Naive thymus-derived CD4-positive, alpha-beta T cell (primary cell): Measurements from ENCODE around the gene PKP2. TPM values are rescaled to one million over a fixed set of nuclear protein-coding genes. Genes with fewer than 3 reads are reported as not detected.
"Not testable (repeated sequence)": the region's sequence is repeated elsewhere in the genome, so short reads cannot be mapped to it uniquely, and the experiment has no call there.

Experiments used
- ATAC-seq: fragments of 150-1000 bp; cut with Tn5 transposase; 2 replicates; pipeline ENCODE4 v1.10.0; 2021; ENCODE audit warnings: mild to moderate bottlenecking, moderate library complexity
- CTCF ChIA-PET: fragments of 350-600 bp; sonication (Branson Sonifier 250); formaldehyde crosslinking; loops from one replicate; lab custom pipeline; 2021; ENCODE audit warnings: antibody characterized with exemption; lab: Charles Lee
- POLR2A ChIA-PET: fragments of 350-600 bp; sonication (Branson Sonifier 250); formaldehyde crosslinking; loops from one replicate; lab custom pipeline; 2021; ENCODE audit warnings: antibody characterized with exemption, inconsistent platforms; lab: Charles Lee
- DNase-seq, 9 donors: peaks; one replicate each; pipeline versions ENCODE4 v3.0.0 to v3.0.0-alpha.2; 2020 to 2022; ENCODE audit warnings: mixed read lengths in 1 of 9
- H3K27ac ChIP-seq: one replicate; pipeline ENCODE4 v1.7.0; 2013; ENCODE audit warnings: mild to moderate bottlenecking, low read depth, low read length, moderate library complexity
- H3K27me3 ChIP-seq, 2 donors: one replicate each; pipeline ENCODE4 v1.7.0; 2013; ENCODE audit warnings: low read length in 2 of 2, mild to moderate bottlenecking in 2 of 2, moderate library complexity in 2 of 2; ENCODE audit not compliant: control insufficient read depth in 2 of 2, insufficient read depth in 2 of 2
- H3K36me3 ChIP-seq, 3 experiments: 1 replicate in 2 of 3; 2 replicates in 1 of 3; pipeline ENCODE4 v1.7.0; 2013; ENCODE audit warnings: low read length in 3 of 3, mild to moderate bottlenecking in 3 of 3, moderate library complexity in 1 of 3; ENCODE audit not compliant: insufficient read depth in 3 of 3, control insufficient read depth in 2 of 3
- H3K4me1 ChIP-seq, 2 donors: one replicate each; pipeline ENCODE4 v1.7.0; 2013; ENCODE audit warnings: low read length in 2 of 2, mild to moderate bottlenecking in 2 of 2, moderate library complexity in 1 of 2; ENCODE audit not compliant: control insufficient read depth in 2 of 2, insufficient read depth in 2 of 2
- H3K4me3 ChIP-seq: 2 replicates; pipeline ENCODE4 v1.7.0; 2013; ENCODE audit warnings: mild to moderate bottlenecking, low read length
- H3K9me3 ChIP-seq, 3 experiments: 1 replicate in 2 of 3; 2 replicates in 1 of 3; pipeline ENCODE4 v1.7.0; 2013; ENCODE audit warnings: low read length in 3 of 3; ENCODE audit not compliant: control insufficient read depth in 2 of 3
- H3K27ac Mint-ChIP-seq, 9 donors: one replicate each; pipeline ENCODE4 v1.8.0; 2020 to 2022; ENCODE audit warnings: mixed read lengths in 9 of 9, mild to moderate bottlenecking in 8 of 9, moderate library complexity in 5 of 9, inconsistent platforms in 2 of 9
- H3K27me3 Mint-ChIP-seq, 5 donors: one replicate each; pipeline ENCODE4 v1.8.0; 2021 to 2022; ENCODE audit warnings: mixed read lengths in 5 of 5, mild to moderate bottlenecking in 1 of 5
- H3K36me3 Mint-ChIP-seq, 5 donors: one replicate each; pipeline ENCODE4 v1.8.0; 2020 to 2022; ENCODE audit warnings: mixed read lengths in 5 of 5, mild to moderate bottlenecking in 3 of 5, inconsistent platforms in 1 of 5
- H3K4me1 Mint-ChIP-seq, 7 donors: one replicate each; pipeline ENCODE4 v1.8.0; 2020 to 2022; ENCODE audit warnings: mixed read lengths in 7 of 7, mild to moderate bottlenecking in 3 of 7, inconsistent platforms in 1 of 7
- H3K4me3 Mint-ChIP-seq, 10 donors: one replicate each; pipeline ENCODE4 v1.8.0; 2020 to 2022; ENCODE audit warnings: mild to moderate bottlenecking in 10 of 10, mixed read lengths in 10 of 10, moderate library complexity in 6 of 10, inconsistent platforms in 2 of 10
- H3K9me3 Mint-ChIP-seq, 11 donors: one replicate each; pipeline ENCODE4 v1.8.0; 2020 to 2022; ENCODE audit warnings: mixed read lengths in 11 of 11, mild to moderate bottlenecking in 4 of 11, inconsistent platforms in 1 of 11, moderate library complexity in 1 of 11
- intact Hi-C, 2 donors: fragments of 100-400 bp; cut with micrococcal nuclease; formaldehyde crosslinking; loops; one replicate each; pipeline ENCODE4 v1.15.1; 2023
- polyA plus RNA-seq, 2 donors: library from polyadenylated mRNA; unstranded; fragments of 300-500 nt; fragmentation: Illumina TruSeq; gene quantifications; one replicate each; pipeline ENCODE4 v1.2.3, GENCODE V29; 2021
- total RNA-seq, 6 experiments: library from RNA in 5 of 6; stranded (reverse) in 5 of 6; gene quantifications; 1 replicate in 5 of 6; 2 replicates in 1 of 6; pipeline ENCODE4 v1.2.3 and lab custom pipeline; 2021 to 2026

PKP2 gene
- total and polyA plus RNA-seq, 7 experiments from 2014 or later, result 0.16 to 2.0 (median 0.94) TPM; not detected in 1

- peaks cover 8 to 36% (median 28%) of the 10 kb centered on the region in 7 donors for H3K4me1 Mint-ChIP-seq
- no peaks in the 10 kb centered on the region for H3K9me3 Mint-ChIP-seq
- Histone ChIP-seq H3K4me3 (no peak overlapping the region), H3K27me3 (peaks cover 0 to 12% of the 10 kb centered on the region in 2 donors), H3K27ac (no peak overlapping the region), H3K9me3 (no peaks in the 10 kb centered on the region), H3K36me3 (no peaks in the 10 kb centered on the region), H3K4me1 (no peaks in the 10 kb centered on the region)
- ChIA-PET CTCF (no interaction called here), POLR2A (interaction anchor here (0.9 kb wide), 1 partner anchor 1125 kb away, joined by 3 read pairs; the partner anchor contains the start of gene ALG10)
- intact Hi-C loops, result no loop called here
- DNase-seq (no peak), ATAC-seq (no peak)
- H3K27ac Mint-ChIP-seq, result peak overlapping the region in 1 of 9 donors; percentile 59
- peaks cover 36 to 63% (median 59%) of the 10 kb centered on the region in 5 donors for H3K27me3 Mint-ChIP-seq
- peak overlapping the region; percentile 60 to 90 (median 78) for H3K4me3 Mint-ChIP-seq
- peaks cover 0 to 3% (median 0%) of the 10 kb centered on the region in 5 donors for H3K36me3 Mint-ChIP-seq
Measured at GRCh38 chr12:32897281-32897610, 669 bp upstream of the PKP2 start.

DNA sequence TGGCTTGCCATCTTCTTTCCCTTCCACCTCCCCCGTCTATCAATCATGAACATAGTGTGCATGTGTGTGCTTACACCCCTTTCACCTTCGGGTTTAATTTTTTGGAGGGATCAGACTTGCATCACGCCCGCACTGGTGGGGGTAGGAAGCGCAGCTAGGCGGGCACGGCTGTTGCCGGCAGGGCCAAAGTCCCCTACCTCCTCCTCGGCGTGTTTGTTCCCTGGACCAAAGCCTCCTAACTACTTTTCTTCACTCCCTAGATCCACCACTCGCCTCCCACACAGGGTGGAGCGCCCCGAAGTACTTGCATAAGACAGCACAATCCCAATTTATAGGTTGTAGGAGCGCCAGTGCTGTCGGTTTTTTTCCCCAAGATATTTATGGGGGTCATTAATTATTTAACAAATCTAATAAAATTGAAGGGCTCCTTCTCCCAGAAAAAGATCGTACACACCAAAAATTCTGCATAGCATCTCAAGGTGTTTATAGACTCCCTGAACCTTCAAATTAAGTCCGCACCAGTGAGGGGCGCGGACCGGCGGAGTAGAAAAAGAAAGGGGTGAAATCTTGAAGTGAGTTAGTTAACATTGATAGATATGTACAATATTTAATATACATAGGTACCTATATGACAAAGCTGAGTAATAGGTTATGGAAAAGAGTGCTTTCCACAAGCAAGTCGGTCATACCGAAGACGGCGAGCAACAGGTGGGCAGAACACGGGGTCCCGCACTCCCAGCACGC is 717 bp downstream of the PKP2 start:
- H3K9me3 ChIP-seq, result no peaks in the 10 kb centered on the region
- no peak overlapping the region for H3K4me3 ChIP-seq
- H3K4me1 ChIP-seq, result no peaks in the 10 kb centered on the region
- no peak for ATAC-seq
- peak overlapping the region in 2 of 9 donors; percentile 58 to 72 for H3K27ac Mint-ChIP-seq
- H3K27me3 ChIP-seq, result peaks cover 0 to 12% of the 10 kb centered on the region in 2 donors
- peaks cover 36 to 69% (median 64%) of the 10 kb centered on the region in 5 donors for H3K27me3 Mint-ChIP-seq
- H3K36me3 ChIP-seq, result no peaks in the 10 kb centered on the region
- CTCF ChIA-PET, result no interaction called here
- DNase-seq, result peak in 1 of 9 donors; percentile 7
- POLR2A ChIA-PET, result interaction anchor here (0.9 kb wide), 1 partner anchor 1127 kb away, joined by 3 read pairs; the partner anchor contains the start of gene ALG10
- no peak overlapping the region for H3K27ac ChIP-seq
- peaks cover 0 to 1% (median 0%) of the 10 kb centered on the region in 11 donors for H3K9me3 Mint-ChIP-seq
- intact Hi-C loops, result no loop called here
- peaks cover 0 to 3% (median 0%) of the 10 kb centered on the region in 5 donors for H3K36me3 Mint-ChIP-seq
- peak overlapping the region; percentile 60 to 91 (median 86) for H3K4me3 Mint-ChIP-seq
- H3K4me1 Mint-ChIP-seq, result peaks cover 8 to 38% (median 28%) of the 10 kb centered on the region in 7 donors

DNA sequence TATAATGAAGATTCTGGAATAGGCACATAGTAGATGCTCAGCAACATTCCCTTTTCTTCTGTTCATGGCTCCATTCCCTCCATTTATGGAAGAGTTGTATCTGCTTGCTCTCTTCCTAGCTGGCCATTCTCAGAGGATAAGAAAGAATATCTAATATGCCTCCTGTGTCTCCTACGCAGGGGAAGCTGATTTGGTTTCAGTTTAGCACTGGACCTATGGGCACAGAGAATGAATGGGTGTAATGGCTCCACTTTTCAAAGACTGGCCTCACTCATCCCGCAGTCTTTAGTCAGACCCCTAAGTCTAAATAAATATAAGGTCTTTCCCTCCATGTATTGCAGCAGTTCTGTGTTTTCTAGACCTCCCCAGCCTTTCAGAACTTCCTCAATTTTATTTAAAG is 2.0 kb downstream of the PKP2 start:
- H3K4me3 Mint-ChIP-seq, result peak overlapping the region in 1 of 10 donors; percentile 19
- peaks cover 8 to 38% (median 28%) of the 10 kb centered on the region in 7 donors for H3K4me1 Mint-ChIP-seq
- peaks cover 0 to 3% (median 0%) of the 10 kb centered on the region in 5 donors for H3K36me3 Mint-ChIP-seq
- Histone ChIP-seq H3K36me3 (no peaks in the 10 kb centered on the region), H3K4me3 (no peak overlapping the region), H3K27me3 (peaks cover 0 to 12% of the 10 kb centered on the region in 2 donors), H3K4me1 (no peaks in the 10 kb centered on the region), H3K9me3 (no peaks in the 10 kb centered on the region), H3K27ac (no peak overlapping the region)
- H3K27ac Mint-ChIP-seq, result no peak overlapping the region
- intact Hi-C loops, result no loop called here
- ChIA-PET CTCF (no interaction called here), POLR2A (no interaction called here)
- H3K27me3 Mint-ChIP-seq, result peaks cover 30 to 70% (median 58%) of the 10 kb centered on the region in 5 donors
- ATAC-seq, result no peak
- peaks cover 0 to 1% (median 0%) of the 10 kb centered on the region in 11 donors for H3K9me3 Mint-ChIP-seq
- DNase-seq, result no peak

DNA sequence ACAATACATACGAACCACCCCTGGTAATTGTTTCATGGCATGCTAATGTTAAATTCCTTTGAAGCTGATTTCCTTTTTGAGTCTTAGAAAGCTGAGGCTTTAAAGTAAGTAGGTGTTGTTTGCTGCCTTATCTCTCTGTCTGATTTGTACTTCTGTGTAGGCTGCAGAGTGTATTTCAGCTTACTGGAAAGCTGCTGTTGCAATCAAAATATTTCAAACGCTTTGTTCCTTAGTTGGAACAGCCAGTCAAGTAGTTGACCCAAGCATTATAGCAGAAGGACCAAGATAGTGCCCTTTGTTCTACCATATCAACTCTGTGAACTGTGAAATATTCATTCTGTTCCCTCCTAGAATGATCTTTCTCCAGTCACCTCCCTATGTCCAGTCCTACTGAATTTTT is 3.1 kb downstream of the PKP2 start:
- intact Hi-C loops, result no loop called here
- H3K36me3 Mint-ChIP-seq, result peaks cover 0 to 3% (median 0%) of the 10 kb centered on the region in 5 donors
- Histone ChIP-seq H3K27me3 (peaks cover 0 to 12% of the 10 kb centered on the region in 2 donors), H3K27ac (no peak overlapping the region), H3K4me1 (no peaks in the 10 kb centered on the region), H3K9me3 (no peaks in the 10 kb centered on the region), H3K36me3 (no peaks in the 10 kb centered on the region), H3K4me3 (no peak overlapping the region)
- H3K4me3 Mint-ChIP-seq, result peak overlapping the region in 1 of 10 donors; percentile 45
- H3K9me3 Mint-ChIP-seq, result peaks cover 0 to 1% (median 0%) of the 10 kb centered on the region in 11 donors
- H3K27ac Mint-ChIP-seq, result no peak overlapping the region
- ChIA-PET CTCF (no interaction called here), POLR2A (no interaction called here)
- ATAC-seq (no peak), DNase-seq (no peak)
- H3K4me1 Mint-ChIP-seq, result peaks cover 8 to 38% (median 28%) of the 10 kb centered on the region in 7 donors
- H3K27me3 Mint-ChIP-seq, result peaks cover 26 to 63% (median 56%) of the 10 kb centered on the region in 5 donors

DNA sequence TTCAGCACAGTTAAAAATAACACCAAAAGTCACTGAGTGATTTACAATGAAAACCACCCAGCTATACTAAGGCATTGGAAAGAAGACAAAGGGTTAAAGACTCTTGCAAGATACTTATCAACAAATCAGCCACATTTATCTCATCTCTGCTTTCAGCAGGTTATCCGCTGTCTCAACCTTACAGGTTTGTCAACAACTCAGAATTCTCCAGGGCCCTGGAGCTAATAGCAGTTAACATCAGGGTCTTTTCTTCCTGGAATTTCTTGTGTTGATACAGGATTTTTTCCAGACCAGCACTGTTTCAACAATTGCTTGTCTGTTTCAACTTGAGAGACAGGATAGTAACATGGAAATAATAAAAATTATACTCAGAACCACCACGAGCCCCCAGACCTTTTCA is 3.5 kb downstream of the PKP2 start:
- Mint-ChIP-seq H3K27me3 (peaks cover 24 to 61% (median 52%) of the 10 kb centered on the region in 5 donors), H3K4me1 (peaks cover 8 to 38% (median 28%) of the 10 kb centered on the region in 7 donors), H3K27ac (no peak overlapping the region), H3K36me3 (peaks cover 0 to 3% (median 0%) of the 10 kb centered on the region in 5 donors), H3K4me3 (no peak overlapping the region), H3K9me3 (peaks cover 0 to 1% (median 0%) of the 10 kb centered on the region in 11 donors)
- ATAC-seq (no peak), DNase-seq (no peak)
- intact Hi-C loops, result no loop called here
- no peaks in the 10 kb centered on the region for H3K4me1 ChIP-seq
- no peaks in the 10 kb centered on the region for H3K9me3 ChIP-seq
- H3K36me3 ChIP-seq, result no peaks in the 10 kb centered on the region
- ChIA-PET POLR2A (no interaction called here), CTCF (no interaction called here)
- H3K27me3 ChIP-seq, result peaks cover 0 to 12% of the 10 kb centered on the region in 2 donors
- H3K27ac ChIP-seq, result no peak overlapping the region
- no peak overlapping the region for H3K4me3 ChIP-seq

DNA sequence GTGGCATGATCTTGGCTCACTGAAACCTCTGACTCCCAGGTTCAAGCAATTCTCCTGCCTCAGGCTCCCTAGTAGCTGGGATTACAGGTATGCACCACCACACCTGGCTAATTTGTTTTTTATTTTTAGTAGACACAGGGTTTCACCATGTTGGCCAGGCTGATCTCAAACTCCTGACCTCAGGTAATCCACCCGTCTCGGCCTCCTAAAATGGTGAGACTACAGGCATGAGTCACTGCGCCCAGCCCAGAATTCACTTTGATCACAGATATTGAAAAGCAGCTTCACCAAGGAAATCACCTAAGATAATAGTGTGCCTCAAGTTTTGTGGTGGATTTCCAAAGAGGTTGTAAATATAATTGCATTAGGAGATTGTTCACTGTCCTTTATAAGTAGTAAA is 4.2 kb downstream of the PKP2 start:
- H3K4me3 Mint-ChIP-seq, ATAC-seq, CTCF ChIA-PET, H3K36me3 Mint-ChIP-seq, H3K27ac Mint-ChIP-seq, H3K9me3 ChIP-seq, H3K4me3 ChIP-seq, intact Hi-C loops, H3K27ac ChIP-seq, POLR2A ChIA-PET, H3K36me3 ChIP-seq, H3K9me3 Mint-ChIP-seq, H3K4me1 ChIP-seq, DNase-seq: not testable (repeated sequence)
- Mint-ChIP-seq H3K4me1 (peaks cover 8 to 34% (median 23%) of the 10 kb centered on the region in 7 donors), H3K27me3 (peaks cover 20 to 54% (median 45%) of the 10 kb centered on the region in 5 donors)
- H3K27me3 ChIP-seq, result peaks cover 0 to 12% of the 10 kb centered on the region in 2 donors
